ENCODE results near the gene CCDC194. TPM values are rescaled to one million over a fixed set of nuclear protein-coding genes. Genes with fewer than 3 reads are reported as not detected.

CCDC194 gene
- total RNA-seq, 4 donors from 2014 or later = not detected

DNA sequence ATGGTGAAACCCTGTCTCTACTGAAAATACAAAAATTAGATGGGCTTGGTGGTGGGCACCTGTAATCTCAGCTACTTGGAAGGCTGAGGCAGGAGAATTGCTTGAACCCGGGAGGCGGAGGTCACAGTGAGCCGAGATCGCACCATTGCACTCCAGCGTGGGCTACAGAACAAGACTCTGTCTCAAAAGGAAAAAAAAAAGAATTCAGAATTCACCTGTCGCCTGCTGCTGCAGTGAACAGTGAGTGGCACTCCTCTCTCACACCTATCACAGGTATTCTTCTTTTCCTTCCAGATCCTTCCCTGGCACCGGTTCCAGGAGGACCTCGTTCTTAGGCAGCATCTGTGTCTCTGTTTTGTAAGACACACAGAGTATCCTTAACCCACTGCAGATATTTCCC lies 20.1 kb upstream of the CCDC194 start:
- intact Hi-C loops (cut with DNase I; ENCODE audit: low total_unique reads) = no loop called here
- TF ChIP-seq POLR2A (IDR thresholded peaks at IDR 0.05) = no peak
- no peak for TF ChIP-seq CTCF (IDR thresholded peaks at IDR 0.05)
- DNase-seq (ENCODE audit: low spot score in 2 of 2) = no peak
- WGBS, 2 donors = 84 to 87% methylated on average over 8 of the region's 8 CpGs
- H3K4me3 ChIP-seq (ENCODE audit: low read depth, poor library complexity, severe bottlenecking) = no peak overlapping the region

DNA sequence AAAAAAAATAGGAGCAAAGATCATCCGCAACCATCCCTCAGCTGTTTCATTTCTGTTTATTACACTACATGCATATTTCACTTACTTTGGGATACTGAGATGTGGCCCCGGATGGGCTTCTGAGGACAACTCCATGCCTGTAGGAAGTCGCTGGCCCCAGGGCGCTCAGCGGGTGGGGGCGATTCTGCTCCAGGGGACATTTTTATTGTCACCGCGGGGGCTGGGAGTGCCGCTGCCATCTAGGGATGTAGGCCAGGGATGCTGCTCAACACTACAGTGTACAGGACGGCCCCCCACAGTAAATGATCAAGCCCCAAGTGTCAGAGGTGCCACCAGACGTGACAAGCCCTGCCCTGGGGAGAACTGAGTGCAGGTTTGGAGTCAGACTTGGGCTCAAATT lies 17.8 kb upstream of the CCDC194 start:
- 61 to 70% methylated on average over 11 of the region's 11 CpGs for WGBS, 2 donors
- DNase-seq (ENCODE audit: low spot score in 2 of 2) = no peak
- TF ChIP-seq POLR2A (IDR thresholded peaks at IDR 0.05) (no peak), CTCF (IDR thresholded peaks at IDR 0.05) (no peak)
- no peak overlapping the region for H3K4me3 ChIP-seq (ENCODE audit: low read depth, poor library complexity, severe bottlenecking)
- intact Hi-C loops (cut with DNase I; ENCODE audit: low total_unique reads) = no loop called here

DNA sequence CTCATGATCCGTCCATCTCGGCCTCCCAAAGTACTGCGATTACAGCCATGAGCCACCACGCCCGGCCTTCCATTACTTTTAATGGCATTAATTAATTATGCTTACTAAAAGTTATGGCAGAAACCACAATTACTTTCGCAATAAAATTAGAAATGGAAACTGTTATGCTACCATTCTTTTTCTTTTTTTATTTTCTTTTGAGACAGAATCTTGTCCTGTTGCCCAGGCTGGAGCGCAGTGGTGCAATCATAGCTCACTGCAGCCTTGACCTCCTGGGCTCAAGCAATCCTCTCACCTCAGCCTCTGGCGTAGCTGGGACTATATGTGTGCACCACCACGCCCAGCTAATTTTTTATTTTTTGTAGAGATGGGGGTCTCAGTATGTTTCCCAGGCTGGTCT lies 16.0 kb upstream of the CCDC194 start:
- intact Hi-C loops (cut with DNase I; ENCODE audit: low total_unique reads) = no loop called here
- no peak overlapping the region for H3K4me3 ChIP-seq (ENCODE audit: low read depth, poor library complexity, severe bottlenecking)
- TF ChIP-seq CTCF (IDR thresholded peaks at IDR 0.05) (no peak), POLR2A (IDR thresholded peaks at IDR 0.05) (no peak)
- WGBS, 2 donors = 88 to 92% methylated on average over 9 of the region's 9 CpGs
- DNase-seq (ENCODE audit: low spot score in 2 of 2) = no peak

GRCh38 chr19:17406887-17407196 lies 12.8 kb upstream of the CCDC194 start:
- TF ChIP-seq CTCF (IDR thresholded peaks at IDR 0.05) (no peak), POLR2A (IDR thresholded peaks at IDR 0.05) (no peak)
- intact Hi-C loops (cut with DNase I; ENCODE audit: low total_unique reads) = no loop called here

GRCh38 chr19:17406046-17406886 lies 12.3 kb upstream of the CCDC194 start:
- intact Hi-C loops (cut with DNase I; ENCODE audit: low total_unique reads) = no loop called here
- H3K4me3 ChIP-seq (ENCODE audit: low read depth, poor library complexity, severe bottlenecking) = no peak overlapping the region
- no peak for DNase-seq (ENCODE audit: low spot score in 2 of 2)
- 60 to 79% methylated on average over 10 of the region's 10 CpGs for WGBS, 2 donors
- TF ChIP-seq CTCF (IDR thresholded peaks at IDR 0.05) (no peak), POLR2A (IDR thresholded peaks at IDR 0.05) (no peak)

More at GRCh38 chr19:17406887-17407196, 12.8 kb upstream of the CCDC194 start:
- no peak for DNase-seq (ENCODE audit: low spot score in 2 of 2)
- 67 to 73% methylated on average over 2 of the region's 2 CpGs for WGBS, 2 donors
- no peak overlapping the region for H3K4me3 ChIP-seq (ENCODE audit: low read depth, poor library complexity, severe bottlenecking)

All from lower leg skin (tissue), 4 donors.